ENCODE results near the gene TENM4.
"Not testable (repeated sequence)": the region's sequence is repeated elsewhere in the genome, so short reads cannot be mapped to it uniquely, and the experiment has no call there.

Gene TENM4

GRCh38 chr11:78907636-78908035 lies 533.2 kb downstream of the TENM4 start:
- no peaks in the 10 kb centered on the region for H3K4me1 ChIP-seq (ENCODE audit: control insufficient read depth, insufficient read depth, low read length)
- H3K36me3 ChIP-seq (ENCODE audit: control insufficient read depth, insufficient read depth, low read length): no peaks in the 10 kb centered on the region
- H3K9me3 ChIP-seq (ENCODE audit: control insufficient read depth, low read length): no peaks in the 10 kb centered on the region
- peaks cover 4% of the 10 kb centered on the region for H3K27me3 ChIP-seq (ENCODE audit: control insufficient read depth, insufficient read depth, low read length)
- no peak overlapping the region for H3K4me3 ChIP-seq (ENCODE audit: low read length)
- H3K9ac ChIP-seq (ENCODE audit: low read length): no peak overlapping the region

DNA sequence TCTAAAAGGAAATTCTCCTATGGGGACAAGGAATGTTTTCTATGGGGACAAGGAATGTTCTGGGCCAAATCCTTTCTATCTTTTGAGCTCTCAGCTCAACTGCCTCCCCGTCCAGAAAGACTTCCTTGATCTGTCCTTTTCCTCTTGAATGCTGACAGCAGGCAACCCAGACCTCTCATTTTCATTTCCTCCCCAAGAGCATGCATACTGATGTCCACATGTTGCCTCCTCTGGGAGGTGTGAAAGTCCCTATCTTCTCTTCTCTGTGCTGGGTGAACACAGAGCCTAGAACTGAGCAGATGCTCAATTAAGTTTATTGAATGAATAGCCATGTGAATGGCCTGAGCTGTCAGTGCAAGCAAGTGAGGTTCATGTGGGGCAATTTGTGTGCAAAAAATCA lies 534.3 kb downstream of the TENM4 start:
- H3K4me3 ChIP-seq (ENCODE audit: low read length): no peak overlapping the region
- no peaks in the 10 kb centered on the region for H3K9me3 ChIP-seq (ENCODE audit: control insufficient read depth, low read length)
- no peaks in the 10 kb centered on the region for H3K36me3 ChIP-seq (ENCODE audit: control insufficient read depth, insufficient read depth, low read length)
- peaks cover 4% of the 10 kb centered on the region for H3K27me3 ChIP-seq (ENCODE audit: control insufficient read depth, insufficient read depth, low read length)
- no peaks in the 10 kb centered on the region for H3K4me1 ChIP-seq (ENCODE audit: control insufficient read depth, insufficient read depth, low read length)
- no peak overlapping the region for H3K9ac ChIP-seq (ENCODE audit: low read length)

DNA sequence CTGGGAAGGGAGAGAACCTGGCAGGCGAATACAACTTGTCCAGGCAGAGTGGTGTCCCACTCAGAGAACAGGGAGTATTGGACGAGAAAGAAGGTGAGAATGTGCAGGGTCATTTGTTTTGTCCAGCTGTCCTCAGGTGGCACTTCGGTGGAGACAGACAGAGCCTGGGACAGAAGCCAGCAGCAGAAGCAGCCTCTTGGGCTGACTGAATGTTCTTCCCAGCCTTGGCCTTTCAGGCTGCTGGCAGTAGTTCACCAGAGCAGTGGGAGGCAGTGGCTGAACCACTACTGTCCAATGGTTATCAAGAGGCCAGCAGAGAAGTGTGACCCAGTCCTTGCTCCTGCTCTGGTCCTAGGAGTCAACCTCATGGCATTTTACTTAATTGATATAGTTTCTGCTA lies 535.1 kb downstream of the TENM4 start:
- H3K4me3 ChIP-seq (ENCODE audit: low read length): no peak overlapping the region
- no peaks in the 10 kb centered on the region for H3K4me1 ChIP-seq (ENCODE audit: control insufficient read depth, insufficient read depth, low read length)
- H3K27me3 ChIP-seq (ENCODE audit: control insufficient read depth, insufficient read depth, low read length): peaks cover 4% of the 10 kb centered on the region
- H3K9me3 ChIP-seq (ENCODE audit: control insufficient read depth, low read length): no peaks in the 10 kb centered on the region
- no peak overlapping the region for H3K9ac ChIP-seq (ENCODE audit: low read length)
- no peaks in the 10 kb centered on the region for H3K36me3 ChIP-seq (ENCODE audit: control insufficient read depth, insufficient read depth, low read length)

DNA sequence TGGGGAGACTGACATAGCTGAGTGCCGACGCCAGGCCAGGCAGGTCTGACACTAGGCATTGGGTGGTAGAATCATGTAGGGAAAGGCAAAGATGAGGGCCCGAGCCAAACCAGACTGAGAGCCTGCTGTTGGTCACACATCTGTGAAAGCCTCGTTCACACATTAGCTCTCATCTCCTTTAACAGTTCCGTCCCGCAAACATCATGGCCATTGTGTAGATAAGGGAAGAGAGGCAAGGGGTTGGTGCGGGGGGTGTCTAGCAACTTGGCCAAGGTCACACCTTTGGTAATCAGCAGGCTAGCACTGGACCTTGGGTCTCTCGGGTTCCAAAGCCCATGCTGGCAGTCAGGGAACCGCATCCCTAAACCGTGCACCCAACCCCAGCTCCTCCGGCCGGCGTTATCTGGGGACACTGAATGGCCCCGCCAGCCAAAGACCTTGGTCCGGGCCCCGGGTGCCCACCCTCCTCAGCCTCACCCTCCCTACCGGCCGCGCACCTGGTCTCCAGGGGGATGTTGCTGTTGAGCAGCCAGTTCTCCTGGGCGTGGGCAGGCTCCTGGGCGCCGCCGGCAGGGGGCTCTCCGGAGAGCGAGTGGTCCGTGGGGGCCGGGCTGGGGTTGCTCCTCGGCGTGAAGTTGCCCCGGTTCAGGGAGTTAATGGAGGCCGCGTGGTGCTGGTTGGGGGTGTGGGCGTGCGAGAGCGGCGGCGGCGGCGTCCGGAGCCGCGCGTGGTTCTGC lies 537.9 kb downstream of the TENM4 start:
- peaks cover 4% of the 10 kb centered on the region for H3K27me3 ChIP-seq (ENCODE audit: control insufficient read depth, insufficient read depth, low read length)
- no peak overlapping the region for H3K9ac ChIP-seq (ENCODE audit: low read length)
- H3K36me3 ChIP-seq (ENCODE audit: control insufficient read depth, insufficient read depth, low read length): no peaks in the 10 kb centered on the region
- H3K9me3 ChIP-seq (ENCODE audit: control insufficient read depth, low read length): no peaks in the 10 kb centered on the region
- H3K4me1 ChIP-seq (ENCODE audit: control insufficient read depth, insufficient read depth, low read length): no peaks in the 10 kb centered on the region
- H3K4me3 ChIP-seq (ENCODE audit: low read length): no peak overlapping the region

GRCh38 chr11:78901831-78902230 lies 539.0 kb downstream of the TENM4 start:
- Histone ChIP-seq H3K27me3 (ENCODE audit: control insufficient read depth, insufficient read depth, low read length) (peaks cover 4% of the 10 kb centered on the region), H3K4me3 (ENCODE audit: low read length) (no peak overlapping the region), H3K9me3 (ENCODE audit: control insufficient read depth, low read length) (no peaks in the 10 kb centered on the region), H3K4me1 (ENCODE audit: control insufficient read depth, insufficient read depth, low read length) (no peaks in the 10 kb centered on the region), H3K36me3 (ENCODE audit: control insufficient read depth, insufficient read depth, low read length) (no peaks in the 10 kb centered on the region), H3K9ac (ENCODE audit: low read length) (no peak overlapping the region)

- Histone ChIP-seq H3K4me3 (ENCODE audit: low read length) (no peak overlapping the region), H3K9ac (ENCODE audit: low read length) (no peak overlapping the region), H3K9me3 (ENCODE audit: control insufficient read depth, low read length) (no peaks in the 10 kb centered on the region), H3K27me3 (ENCODE audit: control insufficient read depth, insufficient read depth, low read length) (peaks cover 4% of the 10 kb centered on the region), H3K4me1 (ENCODE audit: control insufficient read depth, insufficient read depth, low read length) (no peaks in the 10 kb centered on the region), H3K36me3 (ENCODE audit: control insufficient read depth, insufficient read depth, low read length) (no peaks in the 10 kb centered on the region)
Measured at GRCh38 chr11:78898266-78898775, 542.5 kb downstream of the TENM4 start.

DNA sequence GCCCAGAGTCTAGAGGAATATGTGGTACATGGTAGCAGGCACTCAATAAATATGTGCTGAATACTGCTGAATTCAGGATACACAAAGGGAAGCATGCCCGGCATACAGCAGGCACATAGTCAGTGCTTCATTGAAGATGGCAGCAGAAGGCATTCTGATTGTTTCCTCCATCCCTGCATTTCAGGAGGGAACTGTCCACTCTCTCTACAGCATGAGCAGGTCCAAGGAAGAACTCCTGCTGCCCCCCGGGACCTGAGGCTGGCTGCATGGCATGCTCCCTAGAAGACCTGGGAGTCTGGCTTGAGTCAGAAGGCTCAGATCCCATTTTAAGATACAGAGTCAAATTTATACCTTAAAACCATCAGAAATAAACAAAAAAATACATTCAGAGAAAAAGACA lies 546.8 kb downstream of the TENM4 start:
- Histone ChIP-seq H3K4me3 (ENCODE audit: low read length) (no peak overlapping the region), H3K27me3 (ENCODE audit: control insufficient read depth, insufficient read depth, low read length) (no peaks in the 10 kb centered on the region), H3K9ac (ENCODE audit: low read length) (no peak overlapping the region), H3K36me3 (ENCODE audit: control insufficient read depth, insufficient read depth, low read length) (no peaks in the 10 kb centered on the region), H3K4me1 (ENCODE audit: control insufficient read depth, insufficient read depth, low read length) (no peaks in the 10 kb centered on the region), H3K9me3 (ENCODE audit: control insufficient read depth, low read length) (no peaks in the 10 kb centered on the region)

- Histone ChIP-seq H3K36me3 (ENCODE audit: control insufficient read depth, insufficient read depth, low read length) (no peaks in the 10 kb centered on the region), H3K9ac (ENCODE audit: low read length) (no peak overlapping the region), H3K27me3 (ENCODE audit: control insufficient read depth, insufficient read depth, low read length) (no peaks in the 10 kb centered on the region), H3K9me3 (ENCODE audit: control insufficient read depth, low read length) (no peaks in the 10 kb centered on the region), H3K4me1 (ENCODE audit: control insufficient read depth, insufficient read depth, low read length) (no peaks in the 10 kb centered on the region), H3K4me3 (ENCODE audit: low read length) (no peak overlapping the region)
Measured at GRCh38 chr11:78889698-78890097, 551.1 kb downstream of the TENM4 start.

- H3K9ac ChIP-seq (ENCODE audit: low read length): no peak overlapping the region
- no peaks in the 10 kb centered on the region for H3K36me3 ChIP-seq (ENCODE audit: control insufficient read depth, insufficient read depth, low read length)
- H3K4me1 ChIP-seq (ENCODE audit: control insufficient read depth, insufficient read depth, low read length): no peaks in the 10 kb centered on the region
- no peaks in the 10 kb centered on the region for H3K27me3 ChIP-seq (ENCODE audit: control insufficient read depth, insufficient read depth, low read length)
- no peak overlapping the region for H3K4me3 ChIP-seq (ENCODE audit: low read length)
- H3K9me3 ChIP-seq (ENCODE audit: control insufficient read depth, low read length): no peaks in the 10 kb centered on the region
Measured at GRCh38 chr11:78886616-78887015, 554.2 kb downstream of the TENM4 start.

DNA sequence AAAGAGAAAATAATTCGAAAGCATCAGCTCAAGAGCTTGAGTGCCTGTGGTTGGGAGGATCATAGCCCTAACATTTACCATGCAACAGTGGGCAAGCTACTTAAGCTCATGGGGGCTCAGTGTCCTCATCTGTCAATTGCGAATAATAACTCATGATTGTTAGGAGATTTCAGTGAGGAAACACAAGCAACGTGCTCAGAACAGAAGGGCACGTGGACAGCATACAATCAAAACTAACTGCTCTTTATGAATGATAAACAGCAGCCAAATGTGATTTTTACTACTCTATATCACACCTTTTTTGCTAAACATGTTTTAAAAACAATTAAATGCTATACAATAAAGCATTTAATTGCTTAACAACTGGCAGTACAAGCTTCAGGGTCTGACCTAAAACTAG lies 556.1 kb downstream of the TENM4 start:
- H3K4me1 ChIP-seq (ENCODE audit: control insufficient read depth, insufficient read depth, low read length): no peaks in the 10 kb centered on the region
- H3K27me3 ChIP-seq (ENCODE audit: control insufficient read depth, insufficient read depth, low read length): no peaks in the 10 kb centered on the region
- H3K4me3 ChIP-seq (ENCODE audit: low read length): no peak overlapping the region
- H3K9ac ChIP-seq (ENCODE audit: low read length): no peak overlapping the region
- H3K36me3 ChIP-seq (ENCODE audit: control insufficient read depth, insufficient read depth, low read length): no peaks in the 10 kb centered on the region
- no peaks in the 10 kb centered on the region for H3K9me3 ChIP-seq (ENCODE audit: control insufficient read depth, low read length)

DNA sequence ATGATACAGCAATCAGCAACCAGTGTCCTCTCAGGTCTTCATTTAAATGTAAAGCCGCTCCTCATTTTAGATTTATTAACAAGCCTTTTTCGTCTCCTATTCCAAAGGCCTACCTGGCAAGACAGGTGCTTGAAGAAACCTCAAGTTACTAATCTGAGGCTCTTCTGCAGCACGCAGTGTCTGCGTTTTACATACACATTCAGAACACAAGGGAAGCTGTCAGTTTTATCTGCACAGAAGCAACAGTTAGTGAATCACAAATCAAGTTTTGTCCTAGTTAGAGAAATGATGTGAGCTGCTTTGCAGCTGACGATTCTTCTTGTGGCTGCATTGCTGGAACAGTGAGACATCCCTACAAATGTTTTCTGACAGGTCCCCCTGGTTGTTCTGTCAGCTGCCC lies 557.3 kb downstream of the TENM4 start:
- Histone ChIP-seq H3K36me3 (ENCODE audit: control insufficient read depth, insufficient read depth, low read length) (no peaks in the 10 kb centered on the region), H3K9me3 (ENCODE audit: control insufficient read depth, low read length) (no peaks in the 10 kb centered on the region), H3K4me1 (ENCODE audit: control insufficient read depth, insufficient read depth, low read length) (no peaks in the 10 kb centered on the region), H3K27me3 (ENCODE audit: control insufficient read depth, insufficient read depth, low read length) (no peaks in the 10 kb centered on the region), H3K9ac (ENCODE audit: low read length) (no peak overlapping the region), H3K4me3 (ENCODE audit: low read length) (no peak overlapping the region)

GRCh38 chr11:78879094-78879980 lies 561.5 kb downstream of the TENM4 start:
- H3K9me3 ChIP-seq (ENCODE audit: control insufficient read depth, low read length); H3K36me3 ChIP-seq (ENCODE audit: control insufficient read depth, insufficient read depth, low read length); H3K4me3 ChIP-seq (ENCODE audit: low read length); H3K4me1 ChIP-seq (ENCODE audit: control insufficient read depth, insufficient read depth, low read length); H3K27me3 ChIP-seq (ENCODE audit: control insufficient read depth, insufficient read depth, low read length); H3K9ac ChIP-seq (ENCODE audit: low read length): not testable (repeated sequence)

Measured in mucosa of stomach (tissue), 1 donor.